Immature natural killer cell (primary cell): Measurements from ENCODE around the gene WIF1. TPM values are rescaled to one million over a fixed set of nuclear protein-coding genes. Genes with fewer than 3 reads are reported as not detected.

ENCODE experiments used
- DNase-seq, 3 donors: peaks; one replicate each; pipeline ENCODE4 v3.0.0; 2022; ENCODE audit warnings: mixed read lengths in 1 of 3
- H3K27ac Mint-ChIP-seq, 6 donors: one replicate each; pipeline ENCODE4 v1.8.0; 2020; ENCODE audit warnings: mixed read lengths in 6 of 6, mild to moderate bottlenecking in 5 of 6, inconsistent platforms in 4 of 6, moderate library complexity in 3 of 6
- H3K27me3 Mint-ChIP-seq, 3 donors: one replicate each; pipeline ENCODE4 v1.8.0; 2020 to 2021; ENCODE audit warnings: low read depth in 3 of 3, mild to moderate bottlenecking in 3 of 3, mixed read lengths in 3 of 3, moderate library complexity in 3 of 3, inconsistent platforms in 1 of 3
- H3K36me3 Mint-ChIP-seq, 3 donors: one replicate each; pipeline ENCODE4 v1.8.0; 2020; ENCODE audit warnings: mixed read lengths in 3 of 3, inconsistent platforms in 2 of 3, mild to moderate bottlenecking in 2 of 3
- H3K4me1 Mint-ChIP-seq, 2 donors: one replicate each; pipeline ENCODE4 v1.8.0; 2020; ENCODE audit warnings: inconsistent platforms in 2 of 2, mild to moderate bottlenecking in 2 of 2, mixed read lengths in 2 of 2, moderate library complexity in 1 of 2
- H3K4me3 Mint-ChIP-seq, 5 donors: one replicate each; pipeline ENCODE4 v1.8.0; 2020; ENCODE audit warnings: mild to moderate bottlenecking in 5 of 5, mixed read lengths in 5 of 5, inconsistent platforms in 3 of 5, moderate library complexity in 3 of 5
- H3K9me3 Mint-ChIP-seq, 6 donors: one replicate each; pipeline ENCODE4 v1.8.0; 2020; ENCODE audit warnings: mild to moderate bottlenecking in 6 of 6, mixed read lengths in 6 of 6, inconsistent platforms in 4 of 6, moderate library complexity in 3 of 6
- polyA plus RNA-seq, 3 donors: library from polyadenylated mRNA; unstranded; fragments of 300-500 nt; fragmentation: Illumina TruSeq; gene quantifications; one replicate each; pipeline ENCODE4 v1.2.3, GENCODE V29; 2021

The WIF1 gene
- polyA plus RNA-seq, 3 donors from 2014 or later: not detected

DNA sequence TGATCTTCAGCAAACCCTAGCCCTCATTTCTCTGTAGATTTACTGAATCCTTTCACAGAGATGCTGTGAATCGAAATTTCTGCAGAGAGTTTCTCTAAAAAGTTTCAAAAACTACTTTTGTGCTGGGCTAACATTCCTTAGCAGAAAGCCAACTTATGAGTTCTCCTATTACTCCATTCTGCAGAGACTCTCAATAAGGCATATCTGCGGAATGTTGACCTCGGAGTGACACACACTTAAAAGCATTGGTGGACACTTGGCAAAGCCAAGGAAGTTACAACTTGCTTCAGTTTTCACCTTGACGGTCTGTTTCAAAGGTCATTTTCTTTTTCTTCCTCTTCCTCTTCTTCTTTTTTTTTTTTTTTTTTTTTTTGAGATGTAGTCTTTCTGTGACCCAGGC, 75.8 kb downstream of the WIF1 start:
- Mint-ChIP-seq H3K4me1 (no peaks in the 10 kb centered on the region), H3K4me3 (no peak overlapping the region), H3K36me3 (no peaks in the 10 kb centered on the region), H3K9me3 (no peaks in the 10 kb centered on the region), H3K27ac (no peak overlapping the region), H3K27me3 (peaks cover 2 to 8% (median 3%) of the 10 kb centered on the region in 3 donors)
- no peak for DNase-seq

DNA sequence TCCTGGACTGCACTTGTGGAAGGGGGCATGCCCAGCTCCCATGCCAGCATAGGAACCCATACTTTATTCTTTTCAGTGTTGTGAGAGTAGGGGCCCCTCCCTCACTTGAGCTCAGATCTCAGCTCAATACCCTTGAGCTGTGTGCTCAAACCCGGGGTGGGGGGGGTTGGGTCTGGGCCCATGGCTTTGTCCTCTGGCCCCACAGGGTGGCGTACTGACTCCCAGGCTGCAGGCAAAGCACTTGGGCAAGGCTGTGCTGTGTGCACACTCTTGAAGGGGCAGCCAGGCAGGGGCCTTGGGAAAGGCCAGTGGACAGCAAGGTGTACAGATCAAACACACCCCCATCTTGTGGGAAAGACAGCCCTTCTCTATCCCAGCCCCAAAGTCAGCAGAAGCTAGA, 81.8 kb downstream of the WIF1 start:
- H3K4me3 Mint-ChIP-seq: no peak overlapping the region
- no peak overlapping the region for H3K27ac Mint-ChIP-seq
- peaks cover 4 to 12% (median 5%) of the 10 kb centered on the region in 3 donors for H3K27me3 Mint-ChIP-seq
- H3K4me1 Mint-ChIP-seq: no peaks in the 10 kb centered on the region
- peaks cover 3 to 7% (median 4%) of the 10 kb centered on the region in 6 donors for H3K9me3 Mint-ChIP-seq
- DNase-seq: no peak
- no peaks in the 10 kb centered on the region for H3K36me3 Mint-ChIP-seq

DNA sequence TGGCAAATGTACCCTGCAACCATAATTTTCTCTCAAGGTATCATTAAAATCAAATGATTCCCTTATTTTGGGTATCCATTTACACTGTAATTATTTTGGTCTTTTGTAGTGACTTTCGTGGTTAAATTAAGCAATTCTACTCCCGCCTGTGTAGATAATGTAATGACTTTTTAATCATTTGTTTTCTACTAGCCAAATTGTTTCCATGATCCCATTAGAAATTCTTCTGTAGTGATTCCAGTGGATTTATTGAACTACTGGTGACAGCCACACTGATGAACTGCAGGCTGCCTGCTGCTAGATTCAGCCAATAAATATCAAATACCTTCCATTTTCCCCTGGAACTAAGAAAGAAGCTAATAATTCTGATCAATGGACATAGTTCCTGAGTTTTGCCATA, 96.0 kb downstream of the WIF1 start:
- no peaks in the 10 kb centered on the region for H3K4me1 Mint-ChIP-seq
- H3K4me3 Mint-ChIP-seq: no peak overlapping the region
- H3K9me3 Mint-ChIP-seq: peaks cover 0 to 17% (median 0%) of the 10 kb centered on the region in 6 donors
- H3K27me3 Mint-ChIP-seq: peaks cover 2 to 15% (median 2%) of the 10 kb centered on the region in 3 donors
- DNase-seq: no peak
- H3K36me3 Mint-ChIP-seq: no peaks in the 10 kb centered on the region
- no peak overlapping the region for H3K27ac Mint-ChIP-seq

DNA sequence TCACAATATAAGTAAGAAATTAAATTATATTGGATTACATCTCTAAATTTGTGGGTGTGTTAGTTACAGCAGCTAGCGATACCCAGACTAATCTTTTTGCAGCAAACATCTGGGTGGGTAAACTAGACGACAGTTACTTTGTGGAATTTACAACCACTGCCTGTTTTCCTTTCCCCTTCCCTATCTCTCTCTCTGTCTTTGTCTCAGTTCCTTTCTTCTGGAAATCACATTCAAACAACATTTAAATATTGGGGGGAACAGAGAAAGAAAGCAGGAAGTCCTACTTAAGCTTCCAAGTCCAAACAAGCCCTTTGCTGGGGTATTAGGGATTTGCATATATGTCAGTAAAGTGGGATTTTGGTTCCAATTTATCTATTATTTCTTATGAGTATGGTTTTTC, 97.6 kb downstream of the WIF1 start:
- DNase-seq: no peak
- Mint-ChIP-seq H3K27me3 (peaks cover 2 to 7% (median 2%) of the 10 kb centered on the region in 3 donors), H3K27ac (no peak overlapping the region), H3K4me3 (no peak overlapping the region), H3K4me1 (no peaks in the 10 kb centered on the region), H3K9me3 (peaks cover 0 to 16% (median 0%) of the 10 kb centered on the region in 6 donors), H3K36me3 (no peaks in the 10 kb centered on the region)

DNA sequence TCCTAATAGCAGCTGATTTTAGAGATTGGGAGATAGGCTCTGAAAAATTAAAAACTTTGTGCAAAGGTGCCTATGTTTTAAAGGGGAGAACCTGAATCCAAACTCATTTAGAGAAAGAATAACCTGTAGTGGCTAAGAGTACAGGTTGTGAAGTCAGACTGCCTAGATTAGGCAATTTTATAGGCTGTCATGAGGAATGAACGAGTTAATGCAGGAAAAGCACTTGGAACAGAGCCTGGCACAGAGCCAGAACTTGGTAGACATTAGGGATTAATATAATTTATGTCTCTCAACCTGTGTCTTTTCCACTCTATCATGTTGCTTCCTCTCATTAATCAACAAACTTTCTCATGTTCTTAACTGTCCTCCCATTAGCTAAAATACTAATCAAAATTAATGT, 98.1 kb downstream of the WIF1 start:
- Mint-ChIP-seq H3K36me3 (no peaks in the 10 kb centered on the region), H3K4me3 (no peak overlapping the region), H3K27ac (no peak overlapping the region), H3K9me3 (peaks cover 0 to 11% (median 0%) of the 10 kb centered on the region in 6 donors), H3K27me3 (peaks cover 2 to 7% (median 2%) of the 10 kb centered on the region in 3 donors), H3K4me1 (no peaks in the 10 kb centered on the region)
- DNase-seq: no peak

DNA sequence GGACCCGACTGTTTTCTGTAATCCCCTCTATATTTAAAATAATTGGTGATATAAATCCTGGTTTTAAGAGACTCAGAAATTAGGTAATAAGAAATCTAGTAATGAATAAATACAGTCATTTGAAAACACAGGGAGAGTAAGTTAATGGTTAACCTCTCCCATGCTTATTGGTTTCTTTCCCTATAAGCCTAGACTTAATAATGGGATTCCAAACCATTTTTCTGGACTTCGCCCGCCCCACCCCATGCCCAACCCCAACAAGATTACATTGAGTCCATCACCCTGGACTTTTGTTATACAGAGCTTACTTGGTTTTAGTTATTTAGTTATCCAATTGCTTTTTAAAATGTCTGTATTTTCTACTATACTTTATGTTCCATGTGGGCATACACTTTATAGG, 98.7 kb downstream of the WIF1 start:
- Mint-ChIP-seq H3K27me3 (peaks cover 2 to 4% (median 4%) of the 10 kb centered on the region in 3 donors), H3K36me3 (no peaks in the 10 kb centered on the region), H3K9me3 (peaks cover 0 to 5% (median 0%) of the 10 kb centered on the region in 6 donors), H3K27ac (no peak overlapping the region), H3K4me3 (no peak overlapping the region), H3K4me1 (no peaks in the 10 kb centered on the region)
- DNase-seq: no peak

DNA sequence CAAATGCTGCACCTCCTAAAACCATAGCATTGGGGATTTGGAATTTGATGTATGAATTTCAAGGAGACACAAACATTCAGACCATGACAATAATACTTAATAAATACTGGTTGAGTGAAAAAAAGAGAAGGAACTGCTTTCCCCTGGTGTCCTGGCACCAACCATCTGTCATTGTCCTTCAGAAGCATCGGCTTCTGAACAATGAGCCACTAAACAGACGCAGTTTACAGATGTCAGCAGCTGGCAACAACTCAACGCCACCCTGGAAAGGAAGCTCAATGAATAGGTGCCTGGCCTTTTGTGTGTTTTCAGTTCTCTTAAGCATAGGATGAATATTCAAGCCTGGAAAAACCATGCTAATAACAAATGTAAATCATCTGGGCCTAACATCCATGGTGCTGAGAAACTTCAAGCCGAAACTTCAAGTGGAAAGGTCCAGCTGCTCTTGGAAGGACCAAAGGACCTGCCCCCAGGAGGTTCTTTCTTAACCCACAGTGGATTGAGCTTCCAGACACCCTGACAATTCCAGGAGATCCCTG, 101.3 kb downstream of the WIF1 start:
- H3K9me3 Mint-ChIP-seq: peaks cover 0 to 11% (median 0%) of the 10 kb centered on the region in 6 donors
- H3K36me3 Mint-ChIP-seq: no peaks in the 10 kb centered on the region
- DNase-seq: no peak
- H3K4me3 Mint-ChIP-seq: no peak overlapping the region
- peaks cover 0 to 4% (median under 1%) of the 10 kb centered on the region in 3 donors for H3K27me3 Mint-ChIP-seq
- H3K27ac Mint-ChIP-seq: no peak overlapping the region
- H3K4me1 Mint-ChIP-seq: no peaks in the 10 kb centered on the region

DNA sequence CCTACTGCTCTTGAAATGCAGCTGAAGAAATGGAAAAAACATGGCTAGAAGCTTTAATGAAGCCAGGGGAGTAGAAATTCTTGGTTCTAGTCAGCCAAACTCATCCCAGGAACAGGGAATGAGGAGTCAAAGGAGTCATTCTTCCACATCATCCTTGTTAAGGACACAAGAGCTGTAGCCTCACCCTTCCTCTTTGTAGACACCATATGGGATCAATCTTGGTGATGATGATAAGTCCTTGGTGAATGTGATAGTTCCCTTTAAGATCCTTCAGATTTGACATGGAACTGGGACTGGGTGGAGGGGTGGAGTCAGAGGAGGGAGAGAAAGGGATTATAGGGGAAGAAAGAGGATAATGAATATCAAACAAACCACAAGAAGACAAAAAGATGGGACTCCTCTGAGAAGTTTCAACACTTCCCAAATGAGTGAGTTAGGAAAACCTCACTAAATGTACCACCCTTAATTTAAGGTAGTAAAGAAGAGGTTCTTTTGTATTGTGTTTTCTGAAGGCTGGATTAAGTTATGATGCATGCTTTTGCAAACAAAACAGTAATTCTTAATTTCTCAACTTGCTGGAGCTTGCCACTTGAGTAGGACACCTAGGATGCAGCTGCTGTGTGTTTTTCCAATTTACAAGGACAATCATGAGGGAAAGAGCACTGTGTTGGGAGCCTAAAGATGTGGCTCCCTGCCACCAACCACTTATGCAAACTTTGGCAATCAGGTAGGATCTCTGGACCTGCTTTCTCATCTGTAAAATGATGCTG, 104.0 kb downstream of the WIF1 start:
- no peaks in the 10 kb centered on the region for H3K4me1 Mint-ChIP-seq
- H3K9me3 Mint-ChIP-seq: peaks cover 0 to 11% (median 0%) of the 10 kb centered on the region in 6 donors
- no peaks in the 10 kb centered on the region for H3K36me3 Mint-ChIP-seq
- H3K27ac Mint-ChIP-seq: no peak overlapping the region
- no peak overlapping the region for H3K4me3 Mint-ChIP-seq
- no peak for DNase-seq
- H3K27me3 Mint-ChIP-seq: peaks cover 2 to 7% (median 6%) of the 10 kb centered on the region in 3 donors

DNA sequence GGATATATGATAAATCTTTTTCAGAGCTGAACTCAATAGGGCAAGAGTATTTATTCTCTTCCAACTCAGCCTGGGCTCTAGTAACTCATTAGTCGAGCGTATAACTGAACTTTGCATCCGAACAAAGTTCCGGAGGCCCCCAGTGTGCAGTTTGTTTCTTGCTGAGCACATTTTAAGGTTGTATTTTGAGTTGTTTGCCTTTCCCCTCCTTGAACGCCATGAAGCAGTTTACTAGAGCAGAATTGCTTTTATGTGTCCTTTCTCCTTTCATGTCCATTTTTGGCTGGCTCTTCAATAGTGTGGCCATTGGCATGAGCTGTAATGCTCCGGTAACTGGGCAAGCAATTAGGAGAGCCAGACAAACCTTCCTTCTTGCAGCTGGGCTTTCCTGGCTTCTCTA, 105.3 kb downstream of the WIF1 start:
- Mint-ChIP-seq H3K27ac (no peak overlapping the region), H3K4me1 (no peaks in the 10 kb centered on the region), H3K4me3 (no peak overlapping the region), H3K27me3 (peaks cover 2 to 8% (median 7%) of the 10 kb centered on the region in 3 donors), H3K36me3 (no peaks in the 10 kb centered on the region), H3K9me3 (peaks cover 0 to 11% (median 0%) of the 10 kb centered on the region in 6 donors)
- no peak for DNase-seq

DNA sequence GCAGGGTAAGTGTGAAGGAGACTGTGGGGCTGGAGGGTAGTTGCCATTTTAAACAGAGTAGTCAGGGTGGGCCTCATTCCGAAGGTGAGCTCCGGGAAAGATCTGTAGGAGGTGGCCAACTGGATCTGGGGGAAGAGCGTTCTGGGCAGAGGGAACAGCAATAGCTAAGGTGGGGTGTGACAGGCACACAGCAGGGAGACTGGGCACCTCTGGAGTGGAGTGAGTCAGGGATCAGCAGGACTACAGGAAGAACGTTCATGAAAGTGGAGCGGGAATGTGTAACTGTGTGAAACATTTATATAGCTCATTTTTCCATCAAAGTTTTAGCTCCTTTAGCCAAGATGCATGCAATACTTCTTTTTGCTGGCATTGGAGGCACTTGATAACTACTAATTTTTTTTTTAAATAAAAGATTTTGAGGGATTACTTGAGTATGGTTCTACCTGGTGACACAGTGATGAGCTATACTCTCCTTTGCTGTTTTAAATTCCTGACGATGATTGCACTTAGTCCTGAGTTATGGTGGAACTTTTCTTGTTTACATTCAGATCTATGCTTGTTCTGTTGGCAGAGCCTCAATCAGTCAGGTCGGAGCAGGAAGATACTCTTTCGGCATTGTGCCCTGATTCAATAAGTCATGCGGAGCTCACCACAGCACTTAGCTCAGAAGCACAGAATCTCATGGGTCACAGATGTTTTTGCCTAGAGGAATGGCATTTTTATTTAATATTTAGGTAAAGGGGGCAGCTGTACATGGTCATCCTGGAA, 106.4 kb downstream of the WIF1 start:
- DNase-seq: no peak

DNA sequence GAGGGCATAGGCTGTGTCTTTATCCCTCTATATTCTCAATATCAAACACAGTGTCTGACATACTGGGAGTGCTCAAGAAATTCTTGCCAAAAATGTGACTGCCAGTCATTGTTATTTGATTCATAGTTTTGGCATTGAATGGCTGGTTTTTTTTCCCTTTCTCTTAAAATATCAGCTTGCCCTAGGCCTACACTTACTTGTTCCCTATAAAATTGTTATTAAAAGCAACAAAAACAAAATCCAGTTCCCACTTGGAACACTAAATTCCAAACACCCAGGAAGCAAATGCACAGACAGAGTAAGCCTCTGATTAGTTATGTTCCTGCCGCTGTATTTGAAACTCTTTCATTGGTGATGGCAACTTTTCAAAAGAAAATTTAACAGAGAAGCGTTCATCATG, 110.7 kb downstream of the WIF1 start:
- H3K9me3 Mint-ChIP-seq: peaks cover 0 to 5% (median 0%) of the 10 kb centered on the region in 6 donors
- DNase-seq: no peak
- H3K36me3 Mint-ChIP-seq: no peaks in the 10 kb centered on the region
- H3K4me3 Mint-ChIP-seq: no peak overlapping the region
- H3K27ac Mint-ChIP-seq: no peak overlapping the region
- H3K27me3 Mint-ChIP-seq: peaks cover 5 to 8% (median 5%) of the 10 kb centered on the region in 3 donors
- no peaks in the 10 kb centered on the region for H3K4me1 Mint-ChIP-seq

More for the DNA sequence above, 106.4 kb downstream of the WIF1 start:
- H3K9me3 Mint-ChIP-seq: peaks cover 0 to 11% (median 0%) of the 10 kb centered on the region in 6 donors
- H3K36me3 Mint-ChIP-seq: no peaks in the 10 kb centered on the region
- H3K27ac Mint-ChIP-seq: no peak overlapping the region
- H3K4me3 Mint-ChIP-seq: no peak overlapping the region
- H3K27me3 Mint-ChIP-seq: peaks cover 2 to 8% (median 7%) of the 10 kb centered on the region in 3 donors
- no peaks in the 10 kb centered on the region for H3K4me1 Mint-ChIP-seq

DNA sequence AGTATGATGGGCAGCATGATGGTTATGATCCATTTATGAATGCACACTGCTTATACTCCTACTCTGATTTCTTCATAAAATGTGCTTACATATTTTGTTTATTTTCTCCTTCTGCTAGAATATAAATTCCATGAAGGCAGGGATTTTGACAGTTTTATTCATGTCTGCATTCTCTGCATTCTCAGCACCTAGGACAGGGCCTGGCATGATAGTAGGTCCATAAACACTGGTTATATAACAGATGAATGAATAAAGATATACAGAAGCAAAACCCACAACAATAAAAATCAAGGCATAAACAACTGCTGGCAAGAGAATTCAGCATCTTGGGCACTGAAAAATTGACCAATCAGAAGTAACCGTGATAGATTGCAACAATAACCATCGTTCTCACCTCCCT, 115.4 kb downstream of the WIF1 start:
- no peaks in the 10 kb centered on the region for H3K4me1 Mint-ChIP-seq
- no peaks in the 10 kb centered on the region for H3K36me3 Mint-ChIP-seq
- peaks cover 2 to 17% (median 12%) of the 10 kb centered on the region in 3 donors for H3K27me3 Mint-ChIP-seq
- no peak overlapping the region for H3K4me3 Mint-ChIP-seq
- no peak overlapping the region for H3K27ac Mint-ChIP-seq
- no peak for DNase-seq
- peaks cover 0 to 4% (median 0%) of the 10 kb centered on the region in 6 donors for H3K9me3 Mint-ChIP-seq

DNA sequence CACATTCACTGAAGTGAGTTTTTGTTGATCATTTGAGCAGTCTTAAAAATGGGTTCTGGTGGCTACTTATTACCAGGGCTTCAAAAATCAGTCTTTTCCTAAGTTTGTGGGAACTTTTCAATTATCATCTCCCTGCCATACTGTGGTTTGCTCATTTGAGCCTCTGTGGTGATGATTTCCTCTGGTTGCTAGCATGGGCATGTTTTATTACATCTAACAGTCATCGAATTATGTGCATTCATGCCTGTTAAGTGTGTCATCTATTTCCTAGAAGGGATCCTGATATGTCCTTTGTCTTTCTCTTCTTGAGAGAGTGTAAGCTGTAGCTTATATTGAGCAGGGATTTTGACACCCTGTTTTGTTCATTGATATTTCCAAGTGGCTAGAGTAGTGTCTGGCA, 116.8 kb downstream of the WIF1 start:
- Mint-ChIP-seq H3K27me3 (peaks cover 2 to 17% (median 12%) of the 10 kb centered on the region in 3 donors), H3K9me3 (peaks cover 0 to 4% (median 0%) of the 10 kb centered on the region in 6 donors), H3K27ac (no peak overlapping the region), H3K36me3 (no peaks in the 10 kb centered on the region), H3K4me1 (no peaks in the 10 kb centered on the region), H3K4me3 (no peak overlapping the region)
- no peak for DNase-seq
